ENCODE measurements around the gene ZNF586.

DNA sequence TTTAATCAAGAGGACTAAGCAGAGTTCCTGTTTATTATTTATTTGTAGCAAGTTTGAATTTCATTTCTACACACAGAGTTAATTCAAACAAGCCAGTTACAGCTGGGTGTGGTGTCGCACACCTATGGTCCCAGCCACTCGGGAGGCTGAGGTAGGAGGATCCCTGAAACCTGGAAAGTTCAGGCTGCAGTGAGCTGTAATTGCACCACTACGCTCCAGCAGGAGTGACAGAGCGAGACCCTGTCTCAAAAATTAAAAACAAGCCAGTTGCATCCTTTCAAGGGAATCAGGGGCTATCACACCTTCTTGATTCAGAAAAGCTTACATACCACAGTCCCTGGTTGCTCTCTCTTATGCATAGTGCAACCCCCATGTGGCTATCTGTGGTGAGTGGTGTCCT lies 19.8 kb downstream of the ZNF586 start:
- TF ChIP-seq, protein P1, sequence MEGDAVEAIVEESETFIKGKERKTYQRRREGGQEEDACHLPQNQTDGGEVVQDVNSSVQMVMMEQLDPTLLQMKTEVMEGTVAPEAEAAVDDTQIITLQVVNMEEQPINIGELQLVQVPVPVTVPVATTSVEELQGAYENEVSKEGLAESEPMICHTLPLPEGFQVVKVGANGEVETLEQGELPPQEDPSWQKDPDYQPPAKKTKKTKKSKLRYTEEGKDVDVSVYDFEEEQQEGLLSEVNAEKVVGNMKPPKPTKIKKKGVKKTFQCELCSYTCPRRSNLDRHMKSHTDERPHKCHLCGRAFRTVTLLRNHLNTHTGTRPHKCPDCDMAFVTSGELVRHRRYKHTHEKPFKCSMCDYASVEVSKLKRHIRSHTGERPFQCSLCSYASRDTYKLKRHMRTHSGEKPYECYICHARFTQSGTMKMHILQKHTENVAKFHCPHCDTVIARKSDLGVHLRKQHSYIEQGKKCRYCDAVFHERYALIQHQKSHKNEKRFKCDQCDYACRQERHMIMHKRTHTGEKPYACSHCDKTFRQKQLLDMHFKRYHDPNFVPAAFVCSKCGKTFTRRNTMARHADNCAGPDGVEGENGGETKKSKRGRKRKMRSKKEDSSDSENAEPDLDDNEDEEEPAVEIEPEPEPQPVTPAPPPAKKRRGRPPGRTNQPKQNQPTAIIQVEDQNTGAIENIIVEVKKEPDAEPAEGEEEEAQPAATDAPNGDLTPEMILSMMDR (IDR thresholded peaks at IDR 0.05; ENCODE audit: low read depth, low read length, poor library complexity, severe bottlenecking), result no peak
- no peak for TF ChIP-seq EZH2phosphoT487 (IDR thresholded peaks at IDR 0.05; ENCODE audit: borderline replicate concordance, low read length)

All from DOHH2 (cell line).